T-helper 9 cell (primary cell): Measurements from ENCODE around the gene NECTIN1.

Source experiments
- DNase-seq: peaks from one replicate; pipeline ENCODE4 v3.0.0-alpha.2; 2020
- total RNA-seq, 2 donors: gene quantifications; one replicate each; lab custom pipeline; 2026; lab: John Stamatoyannopoulos, UW

The NECTIN1 gene, protein sequence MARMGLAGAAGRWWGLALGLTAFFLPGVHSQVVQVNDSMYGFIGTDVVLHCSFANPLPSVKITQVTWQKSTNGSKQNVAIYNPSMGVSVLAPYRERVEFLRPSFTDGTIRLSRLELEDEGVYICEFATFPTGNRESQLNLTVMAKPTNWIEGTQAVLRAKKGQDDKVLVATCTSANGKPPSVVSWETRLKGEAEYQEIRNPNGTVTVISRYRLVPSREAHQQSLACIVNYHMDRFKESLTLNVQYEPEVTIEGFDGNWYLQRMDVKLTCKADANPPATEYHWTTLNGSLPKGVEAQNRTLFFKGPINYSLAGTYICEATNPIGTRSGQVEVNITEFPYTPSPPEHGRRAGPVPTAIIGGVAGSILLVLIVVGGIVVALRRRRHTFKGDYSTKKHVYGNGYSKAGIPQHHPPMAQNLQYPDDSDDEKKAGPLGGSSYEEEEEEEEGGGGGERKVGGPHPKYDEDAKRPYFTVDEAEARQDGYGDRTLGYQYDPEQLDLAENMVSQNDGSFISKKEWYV
- total RNA-seq: 6.3 to 7.9 reads per million in 2 donors

DNA sequence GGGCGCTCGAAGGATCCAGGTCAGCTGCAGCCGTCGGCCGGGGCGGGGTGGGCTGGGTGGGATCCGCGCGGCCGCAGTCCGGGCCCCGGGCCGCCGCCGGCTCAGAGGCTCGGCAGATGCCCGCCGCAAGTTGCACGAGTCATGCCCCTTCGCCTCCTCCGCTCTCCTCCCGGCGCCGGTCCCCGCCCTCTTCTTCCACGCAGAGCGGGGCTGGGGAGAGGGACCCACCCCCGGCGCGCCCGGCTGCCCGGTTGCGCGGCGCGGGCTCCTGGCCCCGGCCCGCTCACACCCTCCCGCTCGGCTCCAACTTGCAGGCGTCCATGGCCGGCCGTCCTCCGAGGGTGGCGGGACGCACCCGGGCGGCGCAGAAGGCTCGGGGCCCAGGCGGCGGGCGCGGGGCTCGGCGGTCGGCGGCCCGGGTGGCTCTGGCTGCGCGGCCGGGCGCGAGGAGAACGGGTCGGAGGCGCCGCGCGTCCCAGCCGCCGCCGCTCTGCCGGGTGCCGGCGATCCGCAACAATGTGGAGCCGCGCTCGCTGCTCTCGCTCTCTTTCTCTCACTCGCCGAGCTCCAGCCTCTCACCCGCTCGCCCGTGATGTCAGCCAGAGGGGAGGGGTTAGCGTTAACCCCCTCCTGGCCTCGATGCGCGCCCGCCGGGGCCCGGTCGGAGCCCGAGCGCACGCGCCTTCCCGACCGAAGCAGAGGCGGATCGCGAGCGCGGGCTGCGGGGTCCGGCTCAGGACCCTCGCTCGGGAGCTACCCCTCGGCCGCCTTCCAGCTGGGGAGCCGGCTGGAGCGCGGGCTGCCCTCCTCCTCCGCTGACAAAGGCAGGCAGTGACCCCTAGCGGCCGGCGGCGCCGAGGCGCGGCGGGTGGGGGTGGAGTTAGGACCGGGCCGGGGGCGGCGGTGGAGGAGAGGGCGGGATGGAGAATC is at the start of gene NECTIN1:
Gene NECTIN1, minus strand, starts transcription at position 550 of the 930 bp plus-strand sequence. CDS start 647 bp downstream, outside the sequence.
- peak; percentile 81 for DNase-seq

DNA sequence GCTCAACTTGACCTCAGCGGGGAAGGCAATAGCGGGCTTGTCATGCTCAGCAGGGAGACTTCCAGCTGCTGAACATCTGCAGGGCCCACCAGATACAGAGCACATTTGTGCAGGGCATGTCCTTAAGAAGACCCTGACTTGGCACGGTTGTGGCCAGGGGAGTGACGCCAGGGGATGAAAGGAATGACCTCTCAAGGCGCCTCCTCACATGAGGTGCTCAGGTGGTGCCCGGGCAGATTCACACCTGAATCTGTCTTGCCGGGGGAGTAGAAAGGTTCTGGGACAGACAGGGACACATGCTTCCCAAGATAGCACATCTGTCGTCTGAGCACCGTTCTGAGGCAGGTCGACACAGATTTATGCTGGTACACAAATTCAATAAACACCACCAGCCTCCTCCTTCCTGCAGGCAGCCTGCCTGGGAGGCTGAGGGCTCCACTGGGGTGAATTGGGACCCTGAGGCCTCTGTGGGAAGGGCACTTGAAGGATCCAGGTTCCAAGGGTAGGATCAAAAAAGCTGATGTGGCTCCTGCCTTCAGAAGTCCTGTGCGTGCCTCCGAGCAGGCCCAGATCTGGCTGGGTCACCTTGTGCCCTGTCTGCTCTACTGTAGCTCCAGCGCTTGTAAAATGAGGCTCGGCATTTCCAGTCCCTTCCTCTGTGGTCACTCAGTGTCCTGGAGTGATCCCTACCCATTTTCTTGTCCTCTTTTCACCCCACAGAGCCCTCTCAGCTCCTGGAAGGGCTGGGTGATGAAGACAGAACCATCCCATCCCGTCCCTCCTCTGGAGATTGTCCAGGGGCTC is 49.6 kb upstream of the NECTIN1 start:
- DNase-seq: no peak

DNA sequence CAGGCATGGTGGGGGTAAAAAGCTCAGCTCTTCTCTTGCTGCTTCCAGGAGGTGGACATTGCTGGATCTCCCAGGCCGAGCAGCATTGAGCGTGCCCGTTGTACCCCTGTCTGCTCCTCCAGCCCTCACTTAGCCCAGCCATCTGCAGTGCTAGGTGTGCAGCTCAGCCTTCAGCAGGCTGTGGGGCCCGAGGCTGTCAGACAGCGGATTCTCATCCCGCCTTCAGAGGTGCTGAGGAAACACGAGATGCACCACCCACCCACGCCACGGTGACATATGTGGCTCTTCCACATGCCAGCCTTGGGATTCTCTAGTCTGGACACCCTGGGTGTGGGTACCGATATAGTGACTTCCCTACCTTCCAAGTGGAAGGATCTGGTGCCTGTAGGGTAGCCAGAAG is 48.9 kb upstream of the NECTIN1 start:
- DNase-seq: no peak

DNA sequence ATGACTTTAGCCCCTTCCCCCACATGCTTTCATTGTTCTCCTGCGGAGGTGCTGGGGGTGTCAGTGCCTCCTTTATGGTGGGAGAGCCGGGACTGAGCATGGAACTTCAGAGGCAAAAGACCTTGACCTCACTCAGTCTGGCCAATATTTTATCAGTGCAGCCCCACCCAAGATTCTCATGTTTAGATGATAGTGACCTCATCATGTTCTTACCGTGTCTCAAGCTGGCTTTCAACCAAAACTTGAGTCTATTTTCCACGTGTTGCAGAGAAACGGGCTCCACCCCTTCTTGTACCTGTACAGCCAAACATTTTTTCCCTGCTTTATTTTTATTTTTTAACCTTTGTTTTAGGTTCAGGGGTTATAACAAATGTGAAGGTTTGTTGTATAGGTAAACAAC is 47.7 kb upstream of the NECTIN1 start:
- no peak for DNase-seq

DNA sequence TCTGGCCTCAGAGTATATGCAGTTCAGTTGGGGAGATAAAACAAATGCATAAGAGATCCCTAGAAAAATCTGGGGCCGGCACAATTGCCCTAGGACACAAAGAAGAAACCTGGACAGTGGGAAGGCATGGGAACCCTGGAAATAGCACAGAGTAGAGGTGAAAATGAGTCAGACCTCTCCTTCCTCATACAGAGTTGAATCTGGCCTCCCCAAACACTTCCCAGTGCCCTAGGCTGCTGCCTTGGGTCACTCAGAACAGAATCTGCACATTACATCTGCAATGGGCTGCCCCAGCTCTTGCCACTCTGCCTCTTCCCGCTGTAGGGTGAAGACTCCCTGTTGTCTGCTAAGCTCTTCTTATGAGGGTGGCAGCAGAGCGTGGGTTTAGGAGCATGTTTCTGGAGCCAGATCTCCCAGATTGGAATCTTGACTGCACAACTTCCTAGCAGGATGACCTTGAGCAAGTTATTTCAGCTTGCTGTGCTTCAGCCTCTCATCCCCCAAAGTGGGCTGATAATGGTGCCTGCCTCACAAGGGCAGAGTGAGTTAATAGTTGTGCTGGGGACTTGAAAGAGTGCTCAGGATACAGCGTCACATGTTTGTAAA is 47.1 kb upstream of the NECTIN1 start:
- DNase-seq: no peak

DNA sequence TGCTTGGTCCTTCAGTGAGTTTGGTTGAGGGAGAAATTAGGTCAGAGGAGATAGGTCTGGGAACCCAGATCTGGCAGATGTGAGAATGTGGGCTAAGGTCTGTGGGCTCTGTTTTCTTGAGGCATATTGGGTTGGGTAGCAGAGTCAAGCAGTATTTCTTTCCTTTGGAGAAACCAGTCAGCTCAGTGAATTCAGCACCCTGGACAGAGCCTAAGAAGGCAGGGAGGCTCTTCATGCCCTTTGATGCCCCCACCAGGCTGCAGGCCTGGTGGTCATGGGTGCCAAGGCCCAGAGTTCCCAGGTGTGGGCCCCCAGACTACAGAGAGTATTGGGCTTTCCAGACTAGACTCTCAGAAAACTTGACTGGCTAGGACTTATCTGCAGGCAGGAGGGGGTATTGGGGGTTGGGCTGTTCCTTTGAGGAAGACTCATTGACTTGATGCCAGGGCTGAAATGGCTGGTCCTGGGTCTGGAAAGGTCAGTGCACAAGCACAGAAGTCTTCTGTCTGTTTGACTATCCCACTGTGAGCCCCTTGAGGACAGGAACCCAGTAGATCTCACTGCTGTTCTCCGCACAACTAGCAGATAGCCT is 45.3 kb upstream of the NECTIN1 start:
- DNase-seq: no peak

DNA sequence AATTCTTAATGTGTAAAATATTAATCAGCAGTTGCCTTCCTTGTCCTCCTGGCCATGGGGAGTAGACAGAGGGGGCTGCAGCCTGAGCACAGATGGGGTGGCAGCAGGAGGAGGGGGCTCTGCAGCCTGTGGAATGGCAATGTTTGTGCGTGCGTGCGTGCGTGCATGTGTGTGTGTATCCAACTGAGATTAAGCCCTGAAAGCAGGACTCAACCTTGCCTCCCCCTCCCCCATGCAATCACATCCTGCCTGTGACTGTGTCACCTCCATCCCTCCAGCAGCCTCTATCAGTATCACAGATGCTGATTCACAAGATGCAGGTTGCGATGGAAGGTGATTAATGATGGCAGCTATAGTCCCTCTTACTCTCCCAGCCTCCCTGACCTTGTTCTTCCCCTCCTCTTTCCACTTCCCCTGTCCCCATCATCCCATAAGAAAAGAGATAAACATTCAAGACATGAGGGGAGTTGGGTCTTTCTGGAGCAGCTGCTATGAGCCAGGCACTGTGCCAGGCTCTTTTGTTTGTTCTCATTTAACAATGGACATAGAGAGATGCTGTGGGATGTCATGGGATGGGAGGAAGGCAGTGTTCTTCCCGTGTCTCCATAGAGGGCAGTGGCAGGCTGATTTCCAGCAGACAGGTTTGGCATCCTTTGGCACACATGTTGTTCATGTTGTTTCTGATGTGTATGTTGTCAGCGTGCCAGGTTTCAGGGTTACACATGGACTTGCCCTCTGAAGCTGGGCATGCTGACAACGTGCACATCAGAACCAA is 43.8 kb upstream of the NECTIN1 start:
- no peak for DNase-seq

DNA sequence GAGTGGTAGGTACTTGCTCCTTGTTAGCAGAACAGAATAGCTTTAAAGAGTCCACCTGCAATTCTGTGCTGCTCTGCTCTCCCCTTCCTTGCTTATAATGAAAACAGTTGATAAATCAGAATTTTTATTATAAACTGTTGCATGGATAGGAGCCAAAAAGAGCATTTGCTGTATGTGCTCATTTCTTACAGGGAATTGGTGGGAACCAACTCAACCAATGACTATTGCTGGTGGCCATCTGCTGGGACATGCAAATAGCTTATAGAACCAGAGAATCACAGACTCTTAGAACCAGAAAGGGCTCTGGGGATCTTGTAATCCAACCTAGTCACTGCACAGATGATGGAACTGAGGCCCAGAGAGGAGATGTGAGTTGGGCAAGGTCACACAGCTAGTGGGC is 43.1 kb upstream of the NECTIN1 start:
- no peak for DNase-seq

DNA sequence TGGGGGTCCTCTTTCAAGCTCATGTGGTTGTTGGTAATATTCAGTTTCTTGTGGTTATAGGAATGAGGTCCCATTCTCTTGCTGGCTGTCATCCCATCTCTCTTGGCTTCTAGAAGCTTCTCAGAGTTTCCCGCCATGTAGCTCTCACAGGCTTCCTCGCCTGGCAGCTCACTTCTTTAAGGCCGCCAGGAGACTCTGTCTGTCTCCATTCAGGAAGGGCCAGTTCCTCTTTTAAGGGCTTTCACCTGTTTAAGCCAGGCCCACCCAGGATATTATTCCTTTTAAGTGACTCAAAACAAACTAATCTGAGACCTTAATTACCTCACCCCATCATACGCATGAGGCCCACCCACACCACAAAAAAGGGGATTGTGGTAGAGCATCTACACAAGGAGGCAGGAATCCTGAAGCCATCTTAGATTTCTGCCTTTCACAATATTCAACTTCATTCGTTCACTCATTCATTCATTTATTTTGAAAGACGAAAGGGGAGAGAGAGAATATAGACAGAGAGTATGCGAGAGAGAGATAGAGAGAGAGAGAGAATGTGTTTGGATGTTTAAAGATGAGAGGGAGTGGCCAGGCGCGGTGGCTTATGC is 42.3 kb upstream of the NECTIN1 start:
- DNase-seq: no peak

DNA sequence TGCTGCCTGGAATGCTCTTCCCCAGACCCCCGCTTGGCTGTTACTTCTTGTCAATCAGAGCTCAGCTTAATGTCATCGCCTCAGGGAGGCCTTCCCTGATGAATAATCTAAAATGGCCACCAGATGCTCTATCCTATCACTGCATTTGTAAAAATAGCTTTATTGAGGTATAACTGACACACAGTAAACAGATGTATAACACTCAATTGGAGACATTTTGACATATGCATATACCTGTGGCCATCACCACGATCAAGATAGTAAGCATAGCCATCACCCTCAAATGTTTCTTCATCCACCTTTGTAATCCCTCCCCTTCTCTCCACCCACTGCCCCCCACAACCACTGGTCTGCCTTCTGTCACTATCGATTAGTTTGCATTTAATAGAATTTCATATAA is 36.6 kb upstream of the NECTIN1 start:
- no peak for DNase-seq

DNA sequence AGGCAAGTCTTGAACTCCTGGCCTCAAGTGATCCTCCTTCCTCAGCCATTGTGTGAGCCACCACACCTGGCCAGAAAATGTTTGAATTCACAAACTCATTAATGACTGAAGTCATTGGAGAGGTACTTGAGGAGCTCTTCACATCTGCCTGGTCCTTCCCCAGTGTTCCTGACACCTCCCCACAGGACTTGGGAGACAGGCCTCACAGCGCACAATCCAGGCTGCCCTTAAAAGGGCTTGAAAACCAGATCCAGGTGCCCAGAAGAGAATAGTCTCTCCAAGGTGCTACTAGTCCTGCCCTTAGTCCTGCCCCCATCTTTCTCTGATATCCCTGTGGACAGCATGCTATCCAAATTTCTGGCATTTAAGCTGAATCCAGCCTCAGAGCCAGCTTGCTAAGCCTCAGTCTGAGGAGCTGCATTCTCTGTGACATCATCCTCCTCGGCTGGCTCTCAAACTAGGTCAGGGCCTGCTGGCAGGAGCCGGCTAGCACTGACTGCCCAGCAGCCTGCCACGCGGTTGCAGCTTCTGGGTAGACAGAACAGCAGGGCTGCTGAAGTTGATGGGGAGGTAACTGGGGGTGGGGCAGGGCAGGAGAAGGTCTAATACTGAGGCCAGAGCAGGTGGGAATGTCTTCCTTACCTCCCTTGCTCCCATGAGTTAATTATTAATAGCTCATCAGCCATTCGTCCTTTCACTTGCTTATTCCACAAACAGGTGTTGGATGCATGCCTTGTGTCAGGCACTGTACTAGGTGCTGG is 35.3 kb upstream of the NECTIN1 start:
- DNase-seq: no peak

DNA sequence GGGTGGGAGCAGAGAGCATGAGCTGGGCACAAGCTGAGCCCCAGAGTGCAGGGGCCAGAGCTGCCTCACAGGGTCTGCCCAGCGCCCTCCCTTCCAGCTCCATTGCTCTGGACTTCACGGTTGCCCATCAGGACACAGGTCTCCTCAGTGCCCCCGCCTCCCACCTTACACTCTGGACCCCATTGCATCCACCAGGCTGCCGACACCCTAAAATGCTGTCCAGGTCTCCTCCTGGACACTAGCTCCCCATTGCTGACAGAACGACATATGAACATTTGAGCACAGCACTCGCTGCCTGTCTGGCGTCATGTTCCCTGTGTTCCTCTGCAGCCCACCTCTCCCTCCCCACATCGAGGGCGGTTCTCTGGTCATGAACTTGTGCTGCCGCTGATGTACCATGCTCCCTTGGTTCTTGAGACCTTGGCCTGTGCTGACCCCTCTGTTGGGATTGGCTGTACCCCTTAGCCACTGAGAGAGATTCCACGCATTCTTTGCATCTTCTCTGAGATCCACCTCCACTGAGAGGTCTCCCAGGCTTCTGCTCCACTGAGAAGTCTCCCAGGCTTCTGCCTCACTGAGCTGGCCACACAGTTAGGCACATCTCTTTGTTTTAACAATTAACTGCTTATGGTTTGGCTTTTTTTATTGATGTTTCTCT is 34.2 kb upstream of the NECTIN1 start:
- no peak for DNase-seq

DNA sequence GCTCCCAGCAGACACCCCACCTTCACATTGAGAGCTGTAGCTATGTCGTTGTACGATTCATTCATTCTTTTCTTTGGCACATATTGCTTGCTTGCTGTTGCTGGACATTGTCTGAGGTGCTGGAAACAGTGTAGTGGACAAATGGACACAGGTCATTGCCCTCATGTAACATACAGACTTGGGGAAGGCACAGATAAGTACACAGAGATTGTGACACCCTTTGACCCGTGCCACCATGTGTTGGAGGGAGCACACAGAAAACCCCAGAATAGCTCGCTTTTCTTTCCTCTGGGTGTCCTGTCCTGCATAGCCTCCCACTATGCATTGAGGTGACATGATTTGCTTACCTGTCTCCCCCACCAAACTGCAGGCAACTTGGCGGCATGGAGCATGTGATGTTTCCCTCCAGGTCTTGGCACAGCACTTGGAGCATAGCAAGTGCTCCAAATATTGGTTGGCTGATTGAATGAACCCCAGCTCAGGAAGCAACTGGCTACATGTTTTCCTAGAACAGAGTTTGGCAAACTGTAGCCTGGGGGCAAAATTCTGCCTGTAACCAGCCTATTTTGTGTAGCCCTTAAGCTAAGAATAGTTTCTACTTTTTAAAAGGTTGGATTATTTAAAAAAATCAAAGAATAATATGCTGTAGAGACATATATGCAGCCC is 30.9 kb upstream of the NECTIN1 start:
- no peak for DNase-seq

DNA sequence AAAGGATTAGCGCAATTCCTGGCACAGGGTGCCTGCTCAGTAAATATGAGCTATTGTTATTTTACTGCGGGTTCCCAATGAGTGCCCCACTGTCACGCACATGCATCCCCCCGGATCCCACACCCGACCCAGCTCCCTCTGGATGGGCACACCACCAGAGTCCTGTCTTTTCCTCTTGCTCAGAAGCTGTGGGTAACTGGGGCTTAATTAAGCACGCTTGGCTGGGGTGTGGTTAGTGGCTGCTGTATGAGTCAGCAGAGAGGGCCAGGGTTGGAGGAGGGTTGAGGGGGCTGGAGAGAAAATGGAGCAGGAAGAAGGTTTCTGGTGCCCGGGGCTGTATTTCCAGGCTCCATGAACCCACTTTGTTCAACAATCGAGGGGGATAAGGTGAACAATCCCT is 30.3 kb upstream of the NECTIN1 start:
- DNase-seq: no peak

DNA sequence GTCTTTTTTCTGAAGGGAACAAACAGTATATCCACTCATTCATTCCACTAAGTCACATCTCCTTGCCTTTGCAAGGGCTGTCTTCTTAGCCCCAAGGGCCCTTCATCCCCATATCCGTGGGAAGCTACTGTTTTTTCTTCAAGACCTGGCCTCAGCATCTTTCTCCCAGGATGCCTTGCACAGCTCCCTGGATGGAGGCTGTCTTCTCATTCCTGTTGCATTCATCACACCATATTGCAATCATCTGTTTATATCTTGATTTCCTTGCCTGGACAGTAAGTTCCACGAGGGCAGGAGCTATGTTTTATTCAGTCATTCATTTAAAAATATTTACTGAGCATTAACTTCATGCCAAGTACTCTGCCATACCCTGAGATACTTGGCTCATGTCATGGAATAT is 29.3 kb upstream of the NECTIN1 start:
- DNase-seq: no peak

DNA sequence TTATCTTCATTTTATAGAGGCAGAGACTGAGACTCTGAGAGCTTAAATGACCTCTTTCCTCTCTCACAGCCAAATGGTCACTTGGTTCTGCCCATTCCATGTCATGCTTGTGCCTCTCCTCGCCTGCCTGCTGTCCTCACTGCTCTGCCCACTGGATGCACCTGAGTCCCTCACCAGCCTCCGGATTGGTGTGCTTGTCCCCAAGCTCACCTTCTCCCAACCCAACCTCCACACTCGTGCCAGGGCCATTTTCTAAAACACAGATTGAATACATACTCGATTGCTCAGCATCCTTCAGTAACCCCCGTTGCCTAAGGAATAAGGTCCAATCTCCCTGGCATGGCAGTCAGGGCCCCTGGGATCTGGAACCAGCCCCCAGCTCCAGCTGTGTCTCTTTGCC is 28.4 kb upstream of the NECTIN1 start:
- DNase-seq: no peak

DNA sequence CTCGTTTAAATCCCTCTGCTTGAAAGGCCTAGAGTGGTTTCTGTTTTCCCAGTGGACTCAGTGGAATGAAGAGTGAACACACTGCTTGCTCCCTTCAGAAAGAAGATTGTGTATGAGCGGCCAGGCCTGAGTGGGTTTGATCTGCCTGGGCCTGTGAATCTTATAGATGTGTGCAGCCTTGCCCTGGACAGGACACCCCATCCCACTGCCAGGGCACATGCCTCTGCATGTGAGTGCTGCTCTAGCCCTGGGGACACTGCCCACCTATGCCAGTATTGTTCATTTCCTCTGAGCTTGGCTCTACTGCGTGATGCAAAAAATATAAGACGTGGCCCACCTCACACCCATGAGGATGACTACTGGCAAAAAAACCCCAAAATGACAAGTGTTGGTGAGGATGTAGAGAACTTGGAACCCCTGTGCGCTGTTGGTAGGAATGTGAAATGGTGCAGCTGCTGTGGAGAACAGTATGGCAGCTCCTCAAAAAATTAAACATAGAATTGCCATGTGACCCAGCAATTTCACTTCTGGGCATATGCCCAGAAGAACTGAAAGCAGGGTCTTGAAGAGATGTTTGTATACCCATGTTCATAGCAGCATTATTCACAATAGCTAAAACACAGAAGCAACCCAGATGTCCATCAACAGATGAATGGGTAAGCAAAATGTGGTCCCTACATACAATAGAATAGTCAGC is 27.3 kb upstream of the NECTIN1 start:
- no peak for DNase-seq
